22Rv1 (cell line): Measurements from ENCODE around the gene ABLIM2.

Experiments
- ZFX ChIP-seq: fragments of 450-650 bp; IDR thresholded peaks from 2 replicates; pipeline ENCODE4 v1.6.1; 2017; ENCODE audit warnings: antibody characterized with exemption, borderline replicate concordance
- TF ChIP-seq, protein P1 (sequence below): fragments of 450-650 bp; IDR thresholded peaks from 2 replicates; pipeline ENCODE4 v1.5.1; 2017; ENCODE audit warnings: mild to moderate bottlenecking

DNA sequence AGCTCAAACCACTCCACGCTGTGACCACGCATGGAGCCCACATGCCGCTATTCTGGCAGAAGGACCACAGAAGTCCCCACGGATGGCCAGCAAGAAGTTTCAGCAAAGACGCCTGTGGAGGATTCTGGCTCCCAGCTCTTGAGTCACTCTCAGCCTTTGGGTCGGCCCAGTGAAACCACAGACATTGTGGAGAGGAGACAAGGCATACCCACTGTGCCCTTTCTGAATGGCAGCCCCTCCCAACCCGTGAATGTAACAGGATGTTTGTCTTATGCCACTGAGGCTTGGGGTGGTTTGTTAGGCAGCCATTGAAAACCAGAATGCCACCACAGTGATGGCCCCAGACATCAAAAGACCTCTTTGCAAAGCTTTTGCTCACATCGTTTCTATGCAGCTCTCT, 42.7 kb downstream of the ABLIM2 start:
- TF ChIP-seq, protein P1, sequence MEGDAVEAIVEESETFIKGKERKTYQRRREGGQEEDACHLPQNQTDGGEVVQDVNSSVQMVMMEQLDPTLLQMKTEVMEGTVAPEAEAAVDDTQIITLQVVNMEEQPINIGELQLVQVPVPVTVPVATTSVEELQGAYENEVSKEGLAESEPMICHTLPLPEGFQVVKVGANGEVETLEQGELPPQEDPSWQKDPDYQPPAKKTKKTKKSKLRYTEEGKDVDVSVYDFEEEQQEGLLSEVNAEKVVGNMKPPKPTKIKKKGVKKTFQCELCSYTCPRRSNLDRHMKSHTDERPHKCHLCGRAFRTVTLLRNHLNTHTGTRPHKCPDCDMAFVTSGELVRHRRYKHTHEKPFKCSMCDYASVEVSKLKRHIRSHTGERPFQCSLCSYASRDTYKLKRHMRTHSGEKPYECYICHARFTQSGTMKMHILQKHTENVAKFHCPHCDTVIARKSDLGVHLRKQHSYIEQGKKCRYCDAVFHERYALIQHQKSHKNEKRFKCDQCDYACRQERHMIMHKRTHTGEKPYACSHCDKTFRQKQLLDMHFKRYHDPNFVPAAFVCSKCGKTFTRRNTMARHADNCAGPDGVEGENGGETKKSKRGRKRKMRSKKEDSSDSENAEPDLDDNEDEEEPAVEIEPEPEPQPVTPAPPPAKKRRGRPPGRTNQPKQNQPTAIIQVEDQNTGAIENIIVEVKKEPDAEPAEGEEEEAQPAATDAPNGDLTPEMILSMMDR: no peak
- no peak for TF ChIP-seq ZFX
